NCI-H2081 (cell line): ENCODE data around the gene TMCC1.
"Not testable (repeated sequence)": the region's sequence is repeated elsewhere in the genome, so short reads cannot be mapped to it uniquely, and the experiment has no call there.

ENCODE experiments used
- DNase-seq, 2 experiments: peaks; one replicate each; lab custom pipeline; 2025; lab: John Stamatoyannopoulos, UW

TMCC1 gene

GRCh38 chr3:129727707-129728106, 165.8 kb downstream of the TMCC1 start:
- no peak for DNase-seq

DNA sequence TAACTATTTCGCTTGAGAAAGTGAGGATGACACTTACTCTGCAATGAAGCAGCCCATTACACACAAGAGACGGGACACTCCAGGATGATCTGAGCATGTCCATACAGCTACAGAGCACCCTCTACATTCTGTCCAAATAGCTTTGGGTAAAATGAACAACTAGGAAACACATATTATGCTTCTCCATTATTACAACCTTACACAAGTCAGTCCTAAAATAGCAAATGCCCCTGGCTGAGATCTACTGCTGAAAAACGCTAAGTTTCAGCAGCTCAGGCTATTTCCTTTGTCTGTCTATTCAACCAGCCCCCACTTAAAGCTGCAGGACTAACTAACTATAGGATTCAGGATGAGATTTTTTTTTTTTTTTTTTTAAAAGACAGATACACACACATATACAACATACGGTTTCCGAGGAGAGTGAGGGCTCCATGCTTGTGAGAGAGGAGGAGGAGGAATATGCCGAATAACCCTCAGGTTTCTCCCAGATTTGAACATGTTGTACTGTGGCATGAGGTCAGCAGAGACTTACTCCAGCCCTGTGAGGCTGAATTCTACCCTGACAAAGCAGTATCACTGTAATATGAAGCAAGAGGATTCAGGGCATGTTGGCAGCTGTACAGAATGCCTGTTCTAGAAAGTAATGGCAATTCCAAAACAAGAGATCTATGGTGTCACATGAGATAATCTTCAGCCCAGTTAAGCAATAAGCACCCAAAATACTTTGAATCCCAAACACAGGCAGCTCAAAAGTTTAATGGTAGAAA, 169.8 kb downstream of the TMCC1 start:
- DNase-seq, result no peak

GRCh38 chr3:129722527-129722926, 171.0 kb downstream of the TMCC1 start:
- no peak for DNase-seq

- DNase-seq, result no peak
Observed at GRCh38 chr3:129718201-129718600, 175.3 kb downstream of the TMCC1 start.

- DNase-seq, result no peak
Observed at GRCh38 chr3:129715854-129716253, 177.7 kb downstream of the TMCC1 start.

DNA sequence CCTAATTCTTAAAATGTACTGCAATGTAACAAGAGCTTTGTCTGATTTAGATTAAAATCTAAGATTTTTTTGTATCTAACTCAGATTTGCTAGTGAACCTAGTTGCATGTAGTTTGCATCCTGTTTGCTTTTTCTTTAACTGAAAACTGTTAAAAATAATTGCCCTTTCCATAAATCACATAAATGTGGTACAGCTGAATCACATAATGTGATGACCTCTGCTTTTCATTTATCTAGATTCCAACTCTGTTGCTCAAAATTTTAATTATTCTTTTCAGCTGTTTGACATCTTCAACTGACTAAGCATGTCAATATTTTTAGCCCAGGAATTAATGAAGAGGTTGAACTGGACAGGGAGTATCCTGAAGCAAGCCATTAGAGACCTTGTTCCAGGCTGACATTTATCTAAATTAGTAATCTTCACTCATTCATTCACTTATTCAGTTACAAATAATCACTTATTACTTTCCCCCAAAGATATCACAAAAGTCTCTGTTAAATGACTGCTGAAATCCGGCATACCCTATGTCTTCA, 185.1 kb downstream of the TMCC1 start:
- no peak for DNase-seq

GRCh38 chr3:129705274-129705673, 188.2 kb downstream of the TMCC1 start:
- DNase-seq, result no peak

- no peak for DNase-seq
Observed at GRCh38 chr3:129703913-129704312, 189.6 kb downstream of the TMCC1 start.

DNA sequence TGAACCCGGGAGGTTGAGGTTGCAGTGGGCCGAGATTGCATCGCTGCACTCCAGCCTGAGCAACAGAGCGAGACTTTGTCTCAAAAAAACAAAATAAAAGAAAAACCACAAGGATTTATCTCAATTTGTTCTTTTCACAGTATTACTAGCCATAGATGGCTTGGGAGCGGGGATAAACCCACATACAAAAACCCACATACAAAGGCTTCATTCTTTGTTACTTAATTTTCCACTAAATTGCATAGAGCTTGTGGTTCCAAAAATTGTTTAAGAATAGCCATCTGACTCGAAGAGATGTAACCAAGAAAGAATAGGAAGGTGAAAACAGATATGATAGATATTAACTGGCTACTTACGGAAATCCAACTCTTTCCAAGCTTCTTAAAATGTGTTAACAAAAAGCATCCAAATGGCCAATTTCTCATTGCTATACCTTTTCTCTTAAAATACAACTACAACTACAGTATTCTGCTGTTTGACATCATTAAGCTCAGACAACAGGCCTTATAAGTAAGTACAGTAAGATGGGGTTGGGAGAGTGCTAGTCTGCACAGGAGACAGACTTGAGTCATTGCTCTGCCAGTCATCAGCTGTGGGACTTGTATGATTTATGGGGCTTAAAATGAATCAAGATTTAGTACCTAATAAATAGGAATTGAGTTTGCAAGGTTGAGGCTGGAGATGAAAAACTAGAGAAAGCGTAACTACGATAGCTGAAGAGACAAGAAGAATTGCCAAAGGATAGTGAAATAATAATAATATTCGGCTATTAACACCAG, 190.4 kb downstream of the TMCC1 start:
- DNase-seq, result no peak

DNA sequence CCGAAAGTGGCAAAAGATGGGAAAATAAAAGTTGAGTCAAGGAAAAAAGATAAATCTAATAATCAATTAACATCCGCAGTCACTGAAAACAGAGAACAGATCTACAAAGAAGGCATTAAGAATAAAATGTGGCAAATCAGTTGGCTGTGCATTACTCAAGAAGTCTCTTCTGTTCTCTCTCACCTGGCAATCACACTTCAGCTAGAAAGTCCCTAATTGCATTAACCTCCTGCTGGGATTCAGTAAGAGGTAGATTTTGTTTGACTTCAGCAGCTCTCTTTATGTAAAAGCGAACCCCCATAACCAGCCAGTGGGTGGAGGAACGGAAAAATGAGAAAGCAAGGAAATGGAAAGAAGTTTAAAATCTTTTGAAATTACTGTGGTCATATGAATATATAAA, 192.3 kb downstream of the TMCC1 start:
- DNase-seq, result no peak

GRCh38 chr3:129699612-129700011, 193.9 kb downstream of the TMCC1 start:
- no peak for DNase-seq

GRCh38 chr3:129699199-129699598, 194.3 kb downstream of the TMCC1 start:
- no peak for DNase-seq

GRCh38 chr3:129697229-129697969, 196.1 kb downstream of the TMCC1 start:
- no peak for DNase-seq

GRCh38 chr3:129696430-129696829, 197.1 kb downstream of the TMCC1 start:
- DNase-seq, result not testable (repeated sequence)

DNA sequence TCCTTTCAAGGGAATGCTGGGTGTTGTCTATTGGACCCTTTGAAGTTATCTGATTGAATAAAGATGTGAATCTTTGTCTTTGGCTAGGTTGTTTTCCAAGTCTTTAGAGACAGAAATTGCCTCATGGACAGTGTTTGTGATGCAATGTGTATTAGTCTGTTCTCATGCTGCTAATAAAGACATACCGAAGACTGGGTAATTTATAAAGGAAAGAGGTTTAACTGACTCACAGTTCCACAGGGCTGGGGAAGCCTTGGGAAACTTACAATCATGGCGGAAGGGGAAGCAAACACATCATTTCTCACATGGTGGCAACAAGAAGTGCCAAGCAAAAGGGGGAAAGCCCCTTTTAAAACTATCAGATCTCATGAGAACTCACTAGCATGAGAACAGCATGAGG, 198.3 kb downstream of the TMCC1 start:
- no peak for DNase-seq

GRCh38 chr3:129694228-129694627, 199.3 kb downstream of the TMCC1 start:
- no peak for DNase-seq

- no peak for DNase-seq
Observed at GRCh38 chr3:129692743-129693142, 200.8 kb downstream of the TMCC1 start.

- no peak for DNase-seq
Observed at GRCh38 chr3:129690963-129691362, 202.5 kb downstream of the TMCC1 start.

DNA sequence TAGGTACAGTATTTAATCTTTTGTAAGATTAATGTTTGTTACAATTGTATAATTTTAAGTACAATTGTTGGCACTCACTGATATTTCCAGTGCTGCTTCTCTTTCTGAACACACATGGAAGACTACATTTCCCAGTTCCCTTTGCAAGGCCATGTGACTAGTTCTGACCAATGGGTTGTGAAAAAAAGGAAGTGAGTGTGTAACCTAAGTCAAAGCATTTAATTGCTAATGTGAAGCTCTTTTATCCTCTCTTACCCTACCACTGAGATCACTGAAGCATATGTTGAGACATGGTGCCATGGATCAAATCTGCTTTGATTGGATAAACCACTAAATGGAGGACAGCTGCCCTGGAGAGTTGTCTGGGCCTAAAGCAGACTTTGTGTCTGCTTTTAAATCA, 203.1 kb downstream of the TMCC1 start:
- peak; percentile 64 to 90 for DNase-seq

DNA sequence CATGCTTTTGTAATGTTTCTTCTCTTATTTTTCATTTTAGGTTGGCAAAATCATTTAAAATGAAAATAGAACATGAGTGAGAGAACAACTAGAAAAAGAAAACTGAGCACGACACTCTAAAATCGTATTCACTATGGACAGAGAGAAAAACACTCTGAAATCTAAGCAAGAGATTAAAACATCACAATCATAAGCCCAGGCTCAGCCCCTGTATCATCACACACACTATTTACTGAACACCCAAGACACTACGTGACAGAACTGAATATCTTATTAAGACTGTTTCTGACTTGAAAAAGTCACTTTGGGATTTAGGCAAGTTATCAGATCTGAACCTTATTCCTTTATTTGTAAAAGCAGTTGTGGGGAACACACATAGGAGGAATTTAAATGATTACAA, 204.5 kb downstream of the TMCC1 start:
- DNase-seq, result no peak

GRCh38 chr3:129688271-129688895, 205.1 kb downstream of the TMCC1 start:
- DNase-seq, result peak; percentile 86 to 95

DNA sequence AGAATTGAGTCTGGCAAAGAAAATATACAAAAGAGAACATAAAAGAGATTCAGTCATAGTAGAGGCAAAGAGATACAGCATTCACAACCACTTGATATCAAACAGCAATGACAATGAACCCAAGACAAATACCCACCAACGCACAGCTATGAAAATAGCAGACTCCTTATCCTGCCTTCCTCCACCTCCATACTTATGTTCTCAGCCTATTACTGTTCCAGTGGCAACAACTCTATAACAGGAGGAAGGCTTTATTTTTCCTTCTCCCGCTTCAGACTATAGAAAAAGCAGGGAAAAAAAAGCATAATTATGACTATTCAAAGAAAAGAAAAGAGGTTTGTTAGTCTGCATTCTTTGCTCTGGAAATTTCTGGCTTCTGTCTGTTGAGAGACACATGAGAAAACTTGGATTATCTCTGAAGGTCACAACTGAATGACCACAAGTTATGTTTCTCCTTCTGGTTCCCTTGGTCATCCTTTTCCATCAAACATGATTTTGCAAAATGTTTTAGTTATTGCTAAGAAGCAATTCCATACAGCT, 205.9 kb downstream of the TMCC1 start:
- peak in 1 of 2 experiments; percentile 53 for DNase-seq
